Amniotic stem cell (primary cell): Measurements from ENCODE around the gene FPGS.
"Not testable (repeated sequence)": the region's sequence is repeated elsewhere in the genome, so short reads cannot be mapped to it uniquely, and the experiment has no call there.

Experiments used
- DNase-seq: peaks from one replicate; lab custom pipeline; 2025; lab: John Stamatoyannopoulos, UW

The FPGS gene, protein sequence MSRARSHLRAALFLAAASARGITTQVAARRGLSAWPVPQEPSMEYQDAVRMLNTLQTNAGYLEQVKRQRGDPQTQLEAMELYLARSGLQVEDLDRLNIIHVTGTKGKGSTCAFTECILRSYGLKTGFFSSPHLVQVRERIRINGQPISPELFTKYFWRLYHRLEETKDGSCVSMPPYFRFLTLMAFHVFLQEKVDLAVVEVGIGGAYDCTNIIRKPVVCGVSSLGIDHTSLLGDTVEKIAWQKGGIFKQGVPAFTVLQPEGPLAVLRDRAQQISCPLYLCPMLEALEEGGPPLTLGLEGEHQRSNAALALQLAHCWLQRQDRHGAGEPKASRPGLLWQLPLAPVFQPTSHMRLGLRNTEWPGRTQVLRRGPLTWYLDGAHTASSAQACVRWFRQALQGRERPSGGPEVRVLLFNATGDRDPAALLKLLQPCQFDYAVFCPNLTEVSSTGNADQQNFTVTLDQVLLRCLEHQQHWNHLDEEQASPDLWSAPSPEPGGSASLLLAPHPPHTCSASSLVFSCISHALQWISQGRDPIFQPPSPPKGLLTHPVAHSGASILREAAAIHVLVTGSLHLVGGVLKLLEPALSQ

DNA sequence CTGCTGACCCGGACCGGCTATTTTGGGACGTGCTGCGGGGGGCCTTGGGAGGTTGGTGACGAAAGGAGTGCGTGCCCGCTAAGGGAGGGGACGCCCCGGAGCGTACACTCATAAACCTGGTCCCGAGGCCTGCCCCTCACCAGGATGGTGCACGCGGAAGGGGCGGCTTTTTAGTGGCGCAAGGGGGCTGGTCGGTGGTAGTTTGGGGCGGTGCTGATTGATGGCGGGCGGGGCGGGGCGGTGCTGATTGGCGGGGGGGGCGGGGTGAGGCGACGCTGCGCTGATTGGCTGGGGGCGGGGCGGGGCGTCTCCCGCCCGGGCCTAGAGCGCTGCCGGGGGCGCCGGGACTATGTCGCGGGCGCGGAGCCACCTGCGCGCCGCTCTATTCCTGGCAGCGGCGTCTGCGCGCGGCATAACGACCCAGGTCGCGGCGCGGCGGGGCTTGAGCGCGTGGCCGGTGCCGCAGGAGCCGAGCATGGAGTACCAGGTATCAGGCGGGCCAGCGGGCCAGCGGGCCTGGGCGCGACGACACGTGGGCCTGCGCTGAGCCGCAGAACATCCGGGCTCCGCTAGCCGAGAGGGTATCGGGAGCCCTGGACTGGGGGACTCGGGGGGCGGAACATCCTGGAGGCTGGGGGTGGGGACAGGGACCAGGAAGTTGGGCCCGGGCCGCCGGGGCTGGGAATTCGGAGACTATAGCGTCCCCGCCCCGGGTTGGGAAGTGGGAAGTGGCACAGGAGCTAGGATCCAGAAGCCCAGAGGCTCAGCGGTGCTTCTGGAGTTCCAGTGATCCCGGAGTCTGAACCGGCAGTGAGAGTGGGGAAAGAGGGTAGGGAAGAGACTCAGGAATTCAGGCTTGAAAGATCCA is at the start of gene FPGS:
Gene FPGS (plus strand): TSS at position 307 of the 868 bp plus-strand sequence. CDS start 43 bp downstream, at position 350.
- peak; percentile 79 for DNase-seq

DNA sequence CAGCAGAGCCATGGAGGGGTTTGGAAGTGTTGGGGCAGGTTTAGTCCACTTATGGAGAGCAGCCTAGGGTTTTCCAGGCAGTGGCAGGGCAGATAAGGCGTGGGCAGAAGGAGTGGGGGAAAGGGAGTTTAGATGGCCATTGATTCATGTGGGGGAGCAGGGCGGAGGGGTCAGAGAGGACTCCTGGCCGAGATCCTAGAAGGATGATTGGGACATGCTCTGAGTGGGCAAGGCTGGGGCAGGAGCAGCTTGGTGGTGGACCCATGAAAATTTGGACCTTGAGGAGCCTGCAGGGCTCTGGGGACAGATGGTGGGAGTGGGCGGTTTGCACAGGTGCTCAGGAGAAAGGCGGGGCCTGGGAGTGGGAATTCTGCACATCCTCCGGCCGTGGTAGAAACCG is 49.5 kb upstream of the FPGS start:
- DNase-seq = no peak

DNA sequence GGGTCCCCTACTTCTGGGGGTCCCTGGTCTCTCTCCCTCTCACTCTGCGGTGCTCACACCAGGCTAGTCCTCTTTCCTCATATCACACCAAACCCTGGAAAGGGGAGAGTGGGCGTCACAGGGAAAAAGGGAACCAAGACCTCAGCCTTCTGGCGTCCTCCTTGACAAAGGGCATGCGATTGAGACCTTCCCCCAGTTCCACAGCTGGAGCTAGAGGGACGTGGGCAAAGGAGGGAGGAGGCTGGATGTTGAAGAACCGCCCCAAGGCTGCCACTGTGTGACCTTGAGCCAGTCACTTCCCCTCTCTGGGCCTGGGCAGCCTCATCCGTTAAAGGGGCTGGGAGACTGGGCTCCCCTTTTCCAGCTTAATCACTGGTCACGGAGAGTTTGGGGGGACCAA is 49.1 kb upstream of the FPGS start:
- no peak for DNase-seq

DNA sequence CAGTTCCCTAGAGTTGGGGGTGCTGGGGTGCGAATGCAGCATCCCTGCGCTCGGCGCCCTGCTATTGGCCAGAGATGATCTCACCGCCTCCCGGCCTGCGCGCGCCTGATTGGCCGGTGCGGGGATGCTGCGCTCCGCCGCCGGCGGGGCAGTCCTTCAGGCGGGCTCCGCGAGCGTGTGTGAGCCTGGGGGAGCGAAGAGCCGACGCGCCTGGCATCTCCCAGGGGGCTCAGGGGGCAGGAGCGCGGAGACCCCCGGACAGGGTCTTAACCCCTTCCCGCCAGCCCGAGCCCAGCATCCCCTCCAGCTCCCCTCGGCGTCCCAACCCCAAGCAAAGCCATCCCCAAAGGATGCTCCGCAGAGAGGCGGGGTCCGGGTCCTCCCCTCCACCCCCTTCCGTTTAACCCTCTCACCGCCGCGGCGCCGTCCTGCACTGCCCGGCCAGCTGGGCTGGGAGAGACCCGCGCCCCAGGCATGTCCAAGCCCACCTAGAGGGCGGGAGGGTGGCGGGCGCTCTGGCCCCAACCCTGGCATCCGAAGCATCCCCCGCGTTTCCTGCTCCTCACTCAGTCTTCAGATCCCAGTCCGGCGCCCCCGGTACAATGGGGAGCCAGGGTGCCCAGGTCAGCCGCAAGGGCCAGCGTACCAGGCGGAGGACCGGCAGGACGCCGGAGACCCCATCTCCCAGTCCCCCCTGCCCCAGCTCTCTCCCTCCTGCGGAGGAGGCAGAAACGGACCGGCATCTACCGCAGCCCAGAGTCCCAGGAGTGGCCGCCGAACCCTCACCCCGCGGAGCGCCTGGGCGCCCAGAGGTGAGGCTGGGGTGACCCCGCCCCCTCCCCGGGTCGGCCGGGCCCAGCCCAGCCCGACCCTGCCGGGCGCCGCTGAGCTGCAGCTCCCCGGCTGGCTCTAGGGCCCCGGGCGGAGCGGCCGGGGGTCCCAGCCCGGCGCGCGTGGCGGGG is 48.3 kb upstream of the FPGS start:
- DNase-seq = no peak

DNA sequence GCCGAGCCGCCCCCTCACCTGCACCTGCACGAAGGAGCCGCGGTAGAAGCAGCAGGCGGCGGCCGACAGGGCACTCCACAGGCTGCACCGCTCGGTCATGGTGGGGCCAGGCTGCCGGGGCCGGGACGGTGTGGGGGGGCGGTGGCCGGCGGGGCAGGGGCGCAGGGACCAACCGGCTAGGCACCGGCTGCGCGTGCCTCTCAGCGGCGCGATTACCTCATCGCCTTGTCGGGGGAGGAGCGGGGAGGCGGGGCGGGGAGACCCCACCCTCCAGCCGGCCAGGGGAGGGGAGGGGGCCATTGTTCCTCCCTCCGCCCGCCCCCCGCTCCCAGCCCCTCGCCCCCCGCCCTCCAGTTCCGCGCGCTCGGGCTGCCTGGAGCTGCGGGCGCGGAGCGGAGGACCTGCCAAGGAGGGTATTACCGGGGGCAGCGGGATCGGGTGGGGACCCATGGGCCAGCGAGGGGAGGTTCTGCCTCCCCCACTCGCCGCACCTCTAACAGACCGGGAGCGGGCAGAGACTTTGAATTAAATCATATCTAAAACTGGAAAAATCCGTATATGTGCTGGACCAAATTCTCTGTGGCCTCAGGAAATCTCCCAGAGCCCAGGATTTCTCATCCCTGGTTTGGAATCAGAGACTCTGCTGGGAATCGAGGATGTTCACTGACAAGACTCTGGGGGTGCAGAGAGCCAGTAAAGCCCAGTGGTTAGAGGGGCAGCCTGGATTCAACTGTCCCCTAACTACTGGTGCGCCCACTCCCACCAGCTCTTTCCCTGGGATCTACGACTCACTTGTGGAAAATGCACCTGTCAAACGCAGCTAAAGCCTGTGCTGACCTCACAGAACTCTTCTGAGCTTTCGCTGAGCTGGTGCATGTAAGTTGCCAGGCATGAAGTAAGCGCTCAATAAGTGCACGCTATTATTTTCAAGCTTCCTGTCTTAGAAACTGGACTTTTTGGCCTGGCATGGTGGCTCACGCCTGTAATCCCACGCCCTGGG is 47.3 kb upstream of the FPGS start:
- DNase-seq = no peak

DNA sequence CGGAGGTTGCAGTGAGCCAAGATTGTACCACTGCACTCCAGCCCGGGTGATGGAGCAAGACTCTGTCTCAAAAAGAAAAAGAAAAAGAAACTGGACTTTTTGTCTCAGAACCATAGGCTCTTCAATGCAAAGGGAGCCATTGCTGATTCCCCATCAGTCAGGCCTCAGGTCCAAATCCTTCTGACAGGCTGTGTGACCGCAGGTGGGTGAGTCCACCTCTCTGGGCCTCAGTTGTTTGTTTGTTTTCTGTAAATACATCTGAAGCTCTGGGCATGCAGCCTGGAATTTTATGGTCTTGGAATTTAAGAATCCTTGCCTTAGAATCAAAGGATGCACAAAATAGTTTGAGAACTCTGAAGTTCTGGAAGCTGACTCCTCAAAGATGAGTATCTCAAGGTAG is 46.4 kb upstream of the FPGS start:
- no peak for DNase-seq

DNA sequence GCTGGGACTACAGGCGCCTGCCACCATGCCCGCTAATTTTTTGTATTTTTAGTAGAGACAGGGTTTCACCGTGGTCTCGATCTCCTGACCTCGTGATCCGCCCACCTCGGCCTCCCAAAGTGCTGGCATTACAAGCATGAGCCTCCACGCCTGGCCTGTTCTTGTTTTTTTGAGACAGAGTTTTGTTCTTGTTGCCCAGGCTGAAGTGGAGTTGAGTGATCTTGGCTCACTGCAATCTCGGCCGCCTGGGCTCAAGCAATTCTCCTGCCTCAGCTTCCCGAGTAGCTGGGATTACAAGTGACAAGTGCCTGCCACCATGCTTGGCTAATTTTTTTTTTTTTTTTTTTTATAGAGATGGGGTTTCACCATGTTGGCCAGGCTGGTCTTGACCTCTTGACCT is 45.9 kb upstream of the FPGS start:
- DNase-seq = not testable (repeated sequence)

DNA sequence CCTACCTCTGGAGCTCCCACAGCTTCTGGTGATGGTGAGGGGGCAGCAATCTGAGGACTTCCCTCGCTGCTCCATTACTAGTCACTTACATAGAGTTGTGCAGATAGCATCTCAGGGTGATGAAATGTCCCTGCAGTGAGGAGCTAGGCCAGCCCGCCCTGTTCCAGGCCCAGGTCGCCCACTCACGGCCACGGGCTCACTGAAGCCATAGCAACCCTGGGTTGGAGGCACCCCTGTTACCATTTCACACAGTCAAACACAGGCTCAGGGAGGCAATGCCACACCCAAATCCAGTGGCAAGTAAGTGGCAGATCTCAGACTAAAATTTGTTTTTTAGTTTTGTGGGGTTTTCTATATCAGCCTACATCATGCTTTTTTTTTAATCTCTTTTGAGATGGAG is 43.8 kb upstream of the FPGS start:
- DNase-seq = no peak

DNA sequence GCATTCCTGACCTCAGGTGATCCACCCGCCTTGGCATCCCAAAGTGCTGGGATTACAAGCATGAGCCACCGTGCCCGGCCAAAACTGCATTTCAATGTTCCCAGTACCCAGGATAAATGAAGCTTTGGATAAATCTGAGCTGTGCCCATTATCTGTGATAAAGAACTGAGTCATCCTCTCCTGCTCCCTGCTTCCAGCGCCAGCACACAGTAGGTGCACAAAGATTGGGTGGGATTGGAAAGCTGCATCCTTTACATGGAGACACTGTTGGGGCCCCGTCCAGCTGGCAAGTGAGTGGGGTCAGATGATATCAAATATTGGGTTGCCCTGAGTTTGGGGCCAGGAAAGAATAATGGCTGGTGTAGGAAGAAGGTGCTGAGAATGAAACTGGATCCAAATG is 41.6 kb upstream of the FPGS start:
- no peak for DNase-seq

DNA sequence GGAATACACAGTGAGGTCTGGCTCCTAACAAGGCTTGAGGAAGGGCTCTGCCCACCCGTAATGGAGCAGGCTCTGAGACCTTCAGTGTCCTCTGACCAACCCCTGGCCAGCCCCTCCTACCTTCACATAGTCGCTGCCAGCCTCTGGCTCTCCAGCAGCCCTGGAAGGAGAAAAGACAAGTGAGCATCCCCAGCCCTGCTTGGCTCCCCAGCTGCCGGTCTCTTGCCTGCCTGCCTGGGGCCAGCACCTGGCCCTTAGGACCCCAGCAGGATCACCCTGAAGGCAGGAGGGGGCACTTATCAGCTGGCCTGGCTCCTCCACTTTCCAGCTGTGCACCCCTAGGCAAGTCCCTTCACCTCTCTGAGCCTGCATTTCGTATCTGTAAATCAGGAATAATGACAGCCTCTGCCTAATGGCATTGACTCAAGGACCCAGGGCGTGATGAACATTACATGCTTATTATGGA is 41.2 kb upstream of the FPGS start:
- no peak for DNase-seq

DNA sequence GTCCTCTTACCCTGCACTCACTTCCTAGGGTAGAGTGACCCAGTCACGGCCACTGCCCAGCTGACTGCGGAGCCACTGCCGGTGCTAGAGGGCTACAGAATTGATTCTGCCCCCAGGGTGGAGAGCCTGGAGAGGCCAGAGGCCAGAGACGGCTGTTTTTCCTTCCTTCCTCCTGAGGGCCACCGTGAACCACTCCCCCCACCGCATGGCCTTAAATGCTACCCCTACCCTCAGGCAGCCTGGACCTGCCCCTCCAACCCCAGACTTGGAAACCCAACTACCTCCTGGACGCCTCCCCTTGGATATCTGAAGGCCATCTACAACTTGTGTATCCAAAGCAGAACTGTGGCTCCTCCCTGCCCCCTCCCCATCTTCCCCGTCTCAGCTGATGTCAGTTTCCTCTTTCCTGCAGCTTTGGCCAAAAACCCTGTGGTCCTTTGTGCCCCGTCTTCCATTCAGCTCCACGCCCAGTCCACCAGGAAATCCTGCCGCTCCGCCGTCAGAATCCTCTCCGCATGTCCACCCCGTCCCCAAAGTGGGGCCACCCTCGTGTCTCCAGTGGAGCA is 40.5 kb upstream of the FPGS start:
- DNase-seq = no peak

DNA sequence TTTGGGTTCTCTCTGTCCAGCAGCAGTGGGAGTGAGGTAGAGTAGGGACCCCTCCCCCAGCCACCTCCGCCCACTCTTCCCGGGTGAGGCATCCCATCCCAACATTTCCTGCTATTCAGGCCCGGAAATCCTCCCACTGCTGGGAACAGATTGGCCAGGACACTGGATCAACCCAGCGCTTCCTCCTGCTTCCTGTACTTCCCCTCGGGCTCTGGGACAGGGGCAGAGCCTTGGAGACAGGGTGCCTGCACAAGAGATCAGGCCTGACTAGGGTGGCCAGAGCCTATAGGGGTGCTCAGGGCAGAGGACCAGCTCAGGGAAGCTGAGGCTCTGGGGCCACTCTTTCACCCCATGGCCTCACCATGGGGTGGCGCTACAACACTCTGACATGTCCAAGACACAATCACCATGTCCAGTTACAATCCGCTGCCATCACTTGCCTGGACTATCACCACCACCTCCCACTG is 38.7 kb upstream of the FPGS start:
- no peak for DNase-seq

DNA sequence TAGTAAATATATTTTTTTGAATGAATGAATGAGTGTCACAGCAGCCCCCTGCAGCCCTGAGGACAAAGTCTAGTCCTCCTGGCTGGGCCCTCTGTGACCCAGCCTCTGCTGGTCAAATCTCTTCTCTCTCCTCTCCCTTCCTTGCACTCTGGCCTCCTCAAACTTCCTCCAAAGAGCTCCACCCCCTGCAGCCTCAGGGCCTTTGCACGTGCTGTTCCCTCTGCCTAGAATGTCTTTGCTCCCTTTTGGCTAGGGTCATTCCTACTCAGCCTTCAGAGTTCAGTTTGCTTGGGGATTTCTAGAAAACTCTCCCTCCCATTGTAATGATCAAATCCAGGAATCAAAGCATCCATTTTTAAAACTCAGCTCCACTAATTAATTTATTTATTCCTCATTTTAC is 37.3 kb upstream of the FPGS start:
- no peak for DNase-seq

DNA sequence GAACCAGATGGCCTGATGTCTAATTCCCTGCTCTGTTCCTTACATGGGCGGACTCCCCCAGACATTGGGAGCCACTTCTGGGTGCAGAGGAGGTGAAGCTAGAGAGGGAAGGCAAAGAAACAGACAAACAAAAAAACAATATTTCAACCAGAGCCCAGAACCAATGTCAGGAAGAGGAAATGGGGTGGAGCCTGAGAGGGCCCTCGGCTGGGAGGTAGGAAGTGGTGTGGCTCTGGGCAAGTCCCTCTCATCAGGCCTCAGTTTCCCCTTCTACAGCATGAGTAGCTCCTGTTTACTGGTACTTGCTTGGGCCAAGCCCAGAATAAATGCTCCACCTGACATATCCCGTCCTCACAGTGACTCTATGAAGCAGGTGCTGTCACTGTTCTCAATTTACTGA is 35.3 kb upstream of the FPGS start:
- DNase-seq = no peak

DNA sequence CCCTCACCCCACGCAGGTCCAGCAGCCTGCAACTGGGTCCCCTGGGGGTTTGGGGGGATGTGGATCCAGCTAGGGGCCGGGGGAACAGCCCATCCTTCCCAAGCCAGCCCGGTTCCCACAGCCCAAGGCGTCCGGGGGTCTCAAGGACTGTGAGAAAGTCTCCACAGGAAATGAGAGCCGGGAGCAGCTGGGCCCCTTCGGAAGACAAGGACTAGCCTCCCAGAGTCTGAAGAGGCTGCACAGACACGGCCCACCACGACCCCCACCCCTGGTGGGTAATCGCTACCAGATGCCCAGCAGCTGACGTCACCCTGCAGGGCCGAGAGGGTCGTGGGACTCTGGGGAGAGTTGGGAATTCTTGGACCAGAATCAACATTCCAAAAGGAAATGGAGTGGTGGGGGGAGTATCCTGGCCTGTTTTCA is 34.8 kb upstream of the FPGS start:
- no peak for DNase-seq

DNA sequence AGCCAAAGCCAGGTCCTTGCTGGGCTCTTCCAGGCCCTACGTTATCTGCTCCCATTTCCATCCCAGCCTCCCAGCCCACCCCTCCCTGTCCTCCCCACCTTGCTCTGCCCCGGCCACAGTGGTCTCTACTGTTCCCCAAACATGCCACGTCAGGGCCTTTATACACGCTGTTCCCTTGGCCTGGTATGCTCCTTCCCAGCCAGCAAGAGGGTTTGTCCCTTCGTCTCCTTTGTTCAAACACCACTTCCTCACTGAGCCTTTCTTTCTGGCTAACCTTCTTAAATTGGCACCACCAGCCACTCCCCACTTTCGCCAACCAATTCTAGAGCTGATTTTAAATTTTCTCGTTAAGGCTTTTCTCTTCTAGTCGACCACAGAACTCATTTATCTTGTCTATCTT is 34.0 kb upstream of the FPGS start:
- no peak for DNase-seq

DNA sequence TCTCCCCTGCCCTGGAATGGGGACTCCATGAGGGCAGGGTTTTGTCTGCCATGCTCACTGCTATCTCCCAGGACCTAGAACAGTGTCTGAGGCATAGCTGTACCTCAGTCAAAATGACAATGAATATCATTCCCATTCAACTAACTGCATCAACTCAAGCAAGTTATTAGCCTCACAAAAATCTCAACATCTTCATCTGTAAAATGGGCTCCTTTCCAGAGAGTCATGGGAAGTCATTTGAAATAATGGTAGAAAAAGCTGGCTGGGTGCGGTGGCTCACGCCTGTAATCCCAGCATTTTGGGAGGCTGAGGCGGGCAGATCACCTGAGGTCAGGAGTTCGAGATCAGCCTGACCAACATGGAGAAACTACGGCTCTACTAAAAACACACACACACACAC is 33.6 kb upstream of the FPGS start:
- no peak for DNase-seq

DNA sequence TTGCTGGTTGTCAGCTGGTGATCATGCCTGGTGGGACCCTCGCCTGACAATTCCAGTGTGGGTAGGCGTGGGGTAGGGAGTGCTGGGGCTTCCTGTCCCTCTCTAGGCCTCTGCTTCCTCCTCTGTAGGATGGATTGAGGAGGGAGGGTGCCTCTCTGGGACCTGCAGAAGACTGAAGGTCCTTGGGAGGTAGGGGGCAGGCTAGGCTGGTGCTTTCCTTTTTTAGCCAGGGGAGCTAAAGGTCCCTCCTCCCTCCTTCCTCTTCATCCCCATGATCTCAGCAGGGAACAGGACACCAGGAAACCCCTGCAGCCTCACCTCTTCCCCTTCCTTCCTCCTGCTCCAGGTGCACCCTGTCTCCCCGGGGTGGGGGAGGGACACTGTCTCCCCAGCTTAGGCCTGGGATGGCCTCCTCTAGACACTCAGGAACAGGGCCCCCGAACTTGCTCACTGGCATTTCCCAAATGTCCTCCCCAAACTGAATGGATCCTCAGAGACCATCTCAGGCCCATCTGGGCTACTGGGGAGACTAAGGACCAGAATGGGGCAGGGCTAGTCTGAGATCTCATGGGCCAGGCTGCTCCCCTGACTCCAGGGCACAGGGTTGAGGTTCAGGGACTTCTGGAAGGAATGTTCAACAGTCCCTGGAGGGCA is 32.6 kb upstream of the FPGS start:
- DNase-seq = no peak

DNA sequence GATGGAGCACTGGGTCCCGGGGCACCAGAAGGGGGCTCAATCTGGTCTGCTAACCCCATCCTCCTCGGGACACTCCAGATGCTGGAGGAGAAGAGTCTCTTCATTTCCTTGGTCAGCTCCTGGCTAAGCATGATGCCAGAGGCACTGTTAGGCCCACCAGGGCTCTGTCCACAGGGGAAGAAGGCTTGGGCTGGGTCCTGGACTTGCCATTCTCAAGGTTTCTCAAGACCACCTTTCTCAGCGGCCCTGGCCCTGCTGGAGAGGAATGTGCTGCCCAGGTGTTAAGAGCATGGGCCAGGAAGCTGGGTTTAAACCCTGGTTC is 32.1 kb upstream of the FPGS start:
- no peak for DNase-seq
